GM18502 (cell line): ENCODE results near the gene TMEM63B.
"Not testable (repeated sequence)": the region's sequence is repeated elsewhere in the genome, so short reads cannot be mapped to it uniquely, and the experiment has no call there.

Experiments used
- ATAC-seq: cut with Tn5 transposase; IDR thresholded peaks from one replicate; pipeline ENCODE4 v1.9.1; 2021; ENCODE audit warnings: mild to moderate bottlenecking; ENCODE audit not compliant: unreplicated experiment, poor library complexity

The TMEM63B gene

GRCh38 chr6:44138717-44139350 is 11.5 kb downstream of the TMEM63B start:
- ATAC-seq, result no peak

GRCh38 chr6:44139351-44139743 is 12.0 kb downstream of the TMEM63B start:
- ATAC-seq, result no peak

- no peak for ATAC-seq
Observed at GRCh38 chr6:44142835-44143234, 15.5 kb downstream of the TMEM63B start.

- no peak for ATAC-seq
Observed at GRCh38 chr6:44143731-44144130, 16.4 kb downstream of the TMEM63B start.

- ATAC-seq, result not testable (repeated sequence)
Observed at GRCh38 chr6:44144536-44144935, 17.2 kb downstream of the TMEM63B start.

GRCh38 chr6:44145839-44146238 is 18.5 kb downstream of the TMEM63B start:
- no peak for ATAC-seq

- no peak for ATAC-seq
Observed at GRCh38 chr6:44146685-44147084, 19.3 kb downstream of the TMEM63B start.

- no peak for ATAC-seq
Observed at GRCh38 chr6:44147256-44147655, 19.9 kb downstream of the TMEM63B start.

GRCh38 chr6:44148306-44148705 is 21.0 kb downstream of the TMEM63B start:
- ATAC-seq, result no peak

- ATAC-seq, result no peak
Observed at GRCh38 chr6:44149369-44150012, 22.1 kb downstream of the TMEM63B start.

- ATAC-seq, result no peak
Observed at GRCh38 chr6:44150317-44150917, 23.1 kb downstream of the TMEM63B start.

GRCh38 chr6:44151348-44152108 is 24.2 kb downstream of the TMEM63B start:
- ATAC-seq, result peak; percentile 83

- ATAC-seq, result no peak
Observed at GRCh38 chr6:44152109-44152461, 24.7 kb downstream of the TMEM63B start.

- ATAC-seq, result no peak
Observed at GRCh38 chr6:44152533-44152932, 25.2 kb downstream of the TMEM63B start.

- ATAC-seq, result no peak
Observed at GRCh38 chr6:44154067-44154466, 26.7 kb downstream of the TMEM63B start.

GRCh38 chr6:44156494-44157151 is 29.3 kb downstream of the TMEM63B start:
- ATAC-seq, result no peak

- ATAC-seq, result no peak
Observed at GRCh38 chr6:44157152-44157521, 29.8 kb downstream of the TMEM63B start.

- no peak for ATAC-seq
Observed at GRCh38 chr6:44158770-44159228, 31.4 kb downstream of the TMEM63B start, which contains the start of gene CAPN11. TSS of gene CAPN11 (plus strand) at chr6:44158820. CDS start at chr6:44158849, 29 bp downstream.

GRCh38 chr6:44161997-44162338 is 34.6 kb downstream of the TMEM63B start:
- no peak for ATAC-seq

- ATAC-seq, result no peak
Observed at GRCh38 chr6:44162876-44163625, 35.7 kb downstream of the TMEM63B start.
